Measurements from ENCODE around the gene ATG10.
"Not testable (repeated sequence)": the region's sequence is repeated elsewhere in the genome, so short reads cannot be mapped to it uniquely, and the experiment has no call there.

The ATG10 gene

DNA sequence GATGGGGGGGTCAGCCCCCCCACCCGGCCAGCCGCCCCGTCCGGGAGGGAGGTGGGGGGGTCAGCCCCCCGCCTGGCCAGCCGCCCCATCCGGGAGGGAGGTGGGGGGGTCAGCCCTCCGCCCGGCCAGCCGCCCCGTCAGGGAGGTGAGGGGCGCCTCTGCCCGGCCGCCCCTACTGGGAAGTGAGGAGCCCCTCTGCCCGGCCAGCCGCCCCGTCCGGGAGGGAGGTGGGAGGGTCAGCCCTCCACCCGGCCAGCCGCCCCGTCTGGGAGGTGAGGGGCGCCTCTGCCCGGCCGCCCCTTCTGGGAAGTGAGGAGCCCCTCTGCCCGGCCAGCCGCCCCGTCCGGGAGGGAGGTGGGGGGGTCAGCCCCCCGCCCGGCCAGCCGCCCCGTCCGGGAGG lies 168.0 kb downstream of the ATG10 start:
- not testable (repeated sequence) for DNase-seq

DNA sequence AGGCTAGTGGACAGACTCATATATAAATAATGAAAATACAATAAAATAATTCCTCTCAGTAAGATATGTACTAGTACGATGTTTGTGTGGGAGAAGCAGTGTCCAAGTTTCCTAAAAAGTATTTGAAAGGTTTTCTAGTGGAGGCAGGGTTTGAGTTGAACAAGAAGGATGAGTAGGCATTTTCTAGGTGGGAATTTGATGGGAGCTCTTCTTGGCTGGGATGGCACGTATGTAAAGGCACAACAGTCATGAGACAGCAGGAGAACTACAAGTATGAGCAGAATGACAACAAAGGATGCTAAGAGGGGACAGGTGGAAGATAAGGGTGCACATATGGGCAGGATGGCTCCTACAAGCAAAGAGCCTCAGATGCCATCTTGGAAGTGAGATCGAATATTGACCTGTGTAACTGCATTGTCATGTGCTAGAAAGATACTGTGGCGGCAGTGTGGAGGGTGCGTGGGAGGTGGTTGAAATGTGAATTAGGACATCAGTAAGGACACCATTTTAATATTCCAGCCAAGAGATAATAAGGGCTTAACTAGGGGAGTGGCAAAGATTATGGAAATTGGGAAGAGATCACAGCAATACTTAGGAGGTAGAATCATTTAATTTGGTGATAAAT lies 170.5 kb downstream of the ATG10 start:
- DNase-seq = no peak

DNA sequence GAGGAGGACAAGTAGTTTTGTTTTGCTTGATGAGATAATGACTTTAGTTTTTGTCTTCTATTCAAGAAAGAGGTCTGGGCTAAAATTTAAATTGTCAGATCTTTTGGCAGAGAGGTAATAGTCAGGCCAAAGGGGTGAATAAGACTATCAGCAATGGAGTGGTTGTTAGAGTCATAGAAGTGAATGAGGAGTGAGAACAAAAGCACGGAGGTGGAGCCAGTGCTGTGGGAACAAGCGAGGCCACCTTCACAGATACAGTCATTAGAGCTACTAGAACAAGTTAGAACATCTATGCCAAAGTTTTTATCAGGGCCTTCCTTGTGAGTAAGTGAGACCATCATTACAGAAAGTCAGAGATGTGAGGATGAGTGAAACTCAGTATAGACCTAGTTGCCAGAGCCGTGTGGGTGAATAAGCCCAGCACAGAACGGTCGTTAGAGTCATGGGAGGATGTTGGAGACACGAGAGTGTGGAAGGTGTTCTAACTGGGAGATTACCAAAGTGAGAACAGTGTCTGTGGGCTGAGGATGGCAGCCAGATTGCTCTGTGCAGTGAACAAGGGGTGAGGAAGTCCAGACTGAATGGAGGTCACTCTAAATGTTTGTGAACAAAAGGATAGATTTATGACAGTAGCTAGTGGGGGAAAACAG lies 171.2 kb downstream of the ATG10 start:
- DNase-seq = no peak

DNA sequence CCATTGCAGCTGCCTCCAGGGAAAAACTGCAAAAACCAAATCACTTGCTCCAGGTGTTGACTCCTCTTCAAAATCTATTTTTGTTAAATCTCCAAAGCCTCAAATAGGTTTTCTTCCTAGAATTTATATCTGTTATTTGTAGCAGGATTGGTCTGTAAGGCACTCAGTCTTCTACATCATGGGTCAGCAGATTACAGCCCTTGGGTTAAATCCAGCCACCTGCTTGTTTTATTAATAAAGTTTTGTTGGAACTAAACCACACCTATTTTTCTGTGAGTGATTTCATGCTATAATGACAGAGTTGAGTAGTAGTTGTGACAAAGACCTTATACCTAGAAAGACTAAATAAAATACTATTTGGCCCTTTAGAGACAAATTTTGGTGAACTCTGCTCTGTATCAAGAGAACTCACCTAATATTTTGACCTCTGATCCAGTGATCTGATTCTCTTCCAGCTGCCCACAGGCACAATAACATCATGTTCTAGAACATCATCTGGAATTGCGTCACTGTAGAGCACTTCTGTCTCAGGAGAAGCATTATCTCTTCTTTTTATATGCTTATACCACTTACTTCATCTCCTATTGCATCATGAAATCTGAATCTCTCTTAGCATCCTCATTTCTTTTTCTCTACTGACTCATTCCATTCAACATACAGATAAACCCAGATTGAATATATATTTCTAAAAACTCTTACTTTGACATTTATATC lies 176.2 kb downstream of the ATG10 start:
- DNase-seq = no peak

DNA sequence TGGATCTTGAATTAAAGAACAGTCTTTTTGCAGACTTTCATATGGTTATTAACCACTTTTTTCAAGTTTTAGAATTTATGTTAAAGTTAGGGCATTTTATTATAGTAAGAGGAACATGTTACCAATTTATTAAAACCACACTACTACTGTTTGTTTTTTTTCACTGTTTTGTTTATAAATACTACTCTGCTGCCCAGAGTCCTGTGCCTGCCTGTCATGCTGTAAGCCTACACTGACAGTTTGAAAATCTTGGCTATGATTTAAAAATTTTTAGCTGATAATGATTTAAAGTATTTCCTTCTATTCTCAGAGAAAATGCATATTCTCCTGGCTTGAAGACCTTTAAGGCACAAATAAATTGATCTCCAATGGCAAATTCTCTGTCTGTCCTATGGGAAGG lies 177.6 kb downstream of the ATG10 start:
- no peak for DNase-seq

DNA sequence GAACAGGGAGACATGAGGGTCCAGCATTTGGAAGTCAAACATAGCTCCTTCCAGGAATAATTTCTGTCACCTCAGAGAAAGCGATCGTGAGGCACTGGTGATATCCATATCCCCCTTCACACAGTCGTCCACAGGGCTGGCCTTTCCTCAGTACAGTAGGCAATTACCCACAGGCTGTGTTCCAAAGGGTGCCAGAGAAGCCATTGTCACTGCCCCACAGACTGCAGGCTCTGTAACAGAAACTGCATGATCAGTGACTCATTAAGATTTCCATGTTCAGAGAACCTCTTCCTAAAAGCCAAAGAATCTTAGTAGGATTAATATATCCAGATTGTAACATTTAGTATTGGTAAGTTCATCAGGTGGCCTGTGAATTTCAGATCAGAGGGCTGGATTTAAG lies 178.7 kb downstream of the ATG10 start:
- no peak for DNase-seq

DNA sequence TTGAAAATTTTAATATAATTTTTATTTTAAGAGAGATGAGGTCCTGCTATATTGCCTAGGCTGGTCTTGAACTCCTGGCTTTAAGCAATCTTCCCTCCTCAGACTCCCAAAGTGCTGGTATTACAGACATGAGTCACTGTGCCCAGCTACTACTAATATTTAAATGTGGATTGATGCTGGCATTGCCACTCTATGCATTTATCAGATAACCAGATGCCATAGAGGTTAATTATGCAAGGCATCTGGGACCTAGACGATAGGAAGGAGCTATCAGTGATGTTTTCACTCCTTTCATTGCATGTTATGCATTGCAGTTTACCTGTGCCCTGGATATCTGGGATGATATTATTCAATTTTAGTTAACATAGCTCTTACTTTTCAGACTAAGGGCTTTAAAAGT lies 179.4 kb downstream of the ATG10 start:
- no peak for DNase-seq

DNA sequence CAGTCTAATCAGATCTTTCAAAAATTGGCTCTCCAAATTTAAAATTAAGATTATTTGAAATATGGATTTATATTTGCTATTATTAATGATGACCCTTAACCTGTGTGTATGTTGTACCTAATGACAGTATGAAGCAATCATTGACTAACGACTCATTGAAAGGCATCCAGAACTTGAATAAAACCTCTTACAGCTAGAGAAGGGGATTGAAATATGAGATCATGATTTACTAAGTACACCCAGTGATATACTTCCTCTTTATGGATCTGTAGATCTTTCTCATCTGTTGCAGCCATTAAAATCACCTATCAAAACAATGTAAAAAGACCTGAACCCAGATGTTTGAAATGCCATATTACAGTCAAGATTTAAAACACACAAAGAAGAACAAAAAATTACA lies 179.8 kb downstream of the ATG10 start:
- no peak for DNase-seq

DNA sequence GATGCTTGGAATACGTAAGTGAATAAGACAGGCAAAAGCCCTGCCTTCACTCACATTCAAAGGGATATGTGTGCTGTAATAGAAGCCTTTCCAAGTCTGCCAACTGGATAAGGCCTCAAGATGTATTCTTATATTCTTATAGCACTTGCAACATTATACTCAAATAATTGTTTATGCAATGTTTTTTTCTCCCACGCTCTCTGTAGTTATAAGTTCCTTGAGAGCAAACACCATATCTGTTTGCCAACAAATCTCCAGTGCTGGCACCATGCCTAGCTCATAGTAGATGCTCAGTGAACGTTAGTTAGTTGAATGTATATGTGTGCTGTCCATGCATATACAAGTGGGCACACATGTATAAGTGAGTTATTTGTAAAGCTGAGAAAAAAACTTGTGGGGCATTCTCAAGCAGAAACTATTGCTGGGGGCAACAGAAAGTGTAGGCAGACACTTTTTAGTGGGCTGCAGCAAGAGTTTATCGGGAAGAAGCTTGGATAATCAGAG lies 181.2 kb downstream of the ATG10 start:
- no peak for DNase-seq

DNA sequence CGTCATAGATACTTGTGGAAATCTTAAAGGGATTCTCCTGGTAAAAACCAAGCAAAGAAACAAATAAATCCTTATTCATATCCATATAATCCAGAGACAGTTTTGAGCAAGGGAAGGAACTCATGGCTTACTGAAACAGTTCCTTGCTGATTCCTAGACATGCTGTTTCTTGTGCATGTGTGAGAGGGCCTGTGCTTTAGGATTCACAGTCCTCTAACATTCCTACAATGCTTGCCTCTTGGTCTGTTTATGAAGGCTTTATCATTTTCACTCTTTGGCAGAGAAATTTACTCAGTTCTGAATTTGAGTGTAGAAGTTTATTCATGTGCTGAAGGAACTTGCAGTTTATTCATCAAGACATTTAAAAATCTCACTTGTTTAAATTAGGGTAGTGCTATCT lies 183.0 kb downstream of the ATG10 start:
- DNase-seq = no peak

DNA sequence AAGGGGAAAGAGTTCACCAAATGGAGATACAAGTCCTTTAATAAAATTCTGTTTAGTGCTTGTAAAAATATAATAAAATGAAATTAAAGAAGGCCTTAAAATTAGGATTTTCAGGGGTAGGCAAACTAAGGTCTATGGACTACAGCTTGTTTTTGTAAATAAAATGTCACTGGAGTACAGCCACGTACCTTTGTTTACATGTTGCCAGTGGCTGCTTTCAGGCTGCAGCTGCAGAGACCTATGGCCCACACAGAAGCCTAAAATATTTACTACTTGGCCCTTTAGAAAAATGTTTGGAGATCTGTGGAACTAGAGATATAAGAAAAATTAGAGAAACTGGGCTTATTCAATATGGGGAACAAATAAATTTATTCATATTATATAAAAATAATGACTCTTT lies 183.5 kb downstream of the ATG10 start:
- DNase-seq = no peak

DNA sequence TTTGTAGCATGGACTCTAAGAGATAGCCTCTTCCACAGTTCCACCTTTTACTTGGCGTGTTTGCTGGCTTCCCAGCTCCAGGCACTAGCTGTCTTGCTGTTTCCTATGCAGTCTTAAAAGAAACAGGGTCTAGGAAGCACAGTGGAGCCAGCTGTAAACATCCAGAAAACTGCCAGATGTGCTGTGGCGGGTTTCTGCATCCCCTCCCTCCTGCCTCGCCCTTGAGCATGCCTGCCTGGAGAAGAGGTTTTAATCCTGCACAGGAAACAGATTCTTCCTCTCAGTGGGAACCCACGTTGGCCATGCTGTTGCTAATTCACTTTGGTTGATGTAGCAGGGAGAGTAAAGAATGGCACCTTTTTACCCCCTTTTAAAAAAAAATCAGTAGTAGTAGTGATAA lies 185.1 kb downstream of the ATG10 start:
- no peak for DNase-seq

DNA sequence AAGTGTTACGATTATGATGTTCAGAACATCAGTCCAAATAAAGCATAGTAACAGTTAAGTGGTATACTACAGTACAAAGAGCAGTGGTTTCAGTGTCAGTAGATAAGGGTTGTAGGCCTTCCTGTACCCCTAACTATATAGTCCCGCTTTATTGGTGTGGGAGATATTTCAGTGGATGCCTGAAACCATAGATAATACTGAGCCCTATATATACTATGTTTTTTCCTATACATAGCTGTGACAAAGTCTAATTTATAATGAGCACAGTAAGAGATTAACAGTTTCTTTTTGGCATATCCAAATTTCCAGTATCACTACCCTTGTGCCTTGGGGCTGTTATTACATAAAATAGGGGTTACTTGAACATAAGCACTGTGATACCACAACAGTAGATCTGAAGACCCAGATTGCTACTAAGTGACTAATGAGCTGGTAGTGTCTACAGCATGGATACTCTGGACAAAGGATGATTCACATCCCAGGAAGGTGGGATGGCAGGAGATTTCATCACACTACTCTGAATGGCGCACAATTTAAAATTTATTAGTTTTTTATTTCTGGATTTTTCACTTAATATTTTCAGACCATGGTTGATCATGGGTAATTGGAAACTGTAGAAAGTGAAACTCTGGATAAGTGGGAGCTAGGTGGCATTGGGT lies 187.1 kb downstream of the ATG10 start:
- no peak for DNase-seq

DNA sequence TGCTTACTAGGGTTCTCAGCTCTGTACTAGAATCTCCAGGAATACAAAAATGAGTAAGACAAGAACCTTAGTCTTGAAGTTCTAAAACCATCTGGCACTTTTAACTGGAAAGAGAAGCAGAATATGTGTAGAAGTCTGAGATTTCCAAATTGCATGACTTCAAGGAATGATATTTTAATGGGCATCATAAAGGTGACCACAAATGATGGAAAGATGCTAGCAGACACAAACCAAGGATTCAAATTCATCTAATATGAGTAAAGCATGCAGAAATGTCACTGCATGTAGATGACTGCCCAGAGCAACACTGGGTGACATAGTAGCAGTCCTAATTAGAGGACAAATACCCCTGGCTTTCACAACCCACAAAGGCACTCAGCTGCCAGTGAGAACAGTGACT lies 189.1 kb downstream of the ATG10 start:
- no peak for DNase-seq

DNA sequence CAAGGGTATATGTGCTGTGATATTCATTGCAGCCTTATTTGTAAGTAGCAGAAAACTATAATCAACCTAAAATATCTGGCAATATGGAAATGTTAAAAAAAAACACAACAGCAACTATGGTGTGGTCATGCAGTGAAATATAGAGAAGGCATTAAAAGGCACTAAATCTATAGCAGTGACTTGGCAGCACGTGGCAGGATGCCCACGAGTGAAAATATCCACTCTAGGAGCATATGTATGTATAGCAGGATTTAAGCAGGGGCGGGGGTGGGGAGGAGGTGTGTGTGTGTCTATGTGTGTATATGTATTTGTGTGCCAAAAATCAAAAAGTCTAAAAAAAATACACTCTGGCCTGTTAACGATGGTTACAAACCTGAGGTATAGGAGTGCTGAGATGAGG lies 190.8 kb downstream of the ATG10 start:
- DNase-seq = no peak

DNA sequence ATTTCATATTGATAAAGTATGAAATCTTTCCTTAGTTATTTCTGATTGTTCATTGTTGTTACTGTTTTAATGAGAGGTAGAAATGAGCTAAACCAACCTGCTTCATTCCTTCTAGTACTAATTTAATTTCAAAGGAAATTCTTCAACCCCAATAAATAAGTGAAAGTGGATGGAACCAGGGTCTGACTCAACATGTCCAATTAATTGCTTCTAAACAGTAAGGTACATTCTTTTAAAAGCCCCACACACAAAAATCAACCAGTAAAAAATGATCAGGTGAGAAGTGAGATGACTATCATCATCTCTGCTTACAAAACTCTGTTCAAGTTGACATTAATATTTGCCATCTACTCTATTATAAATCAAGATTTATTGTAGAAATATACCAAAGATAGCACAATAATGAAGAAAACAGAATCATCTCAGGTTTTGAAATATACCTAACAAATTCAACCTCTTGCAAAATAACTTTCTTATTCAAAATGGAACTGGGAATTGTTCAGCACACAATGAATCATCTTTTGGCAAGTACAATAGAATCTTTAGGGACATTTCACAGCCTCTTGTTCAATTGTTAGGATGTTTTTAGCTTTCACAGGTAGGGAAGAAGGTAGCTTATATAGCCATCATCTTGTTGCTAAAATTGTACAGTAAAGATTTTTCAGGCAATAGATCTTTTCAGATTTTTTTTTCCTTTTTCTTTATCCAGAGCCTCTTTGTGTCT lies 191.8 kb downstream of the ATG10 start:
- no peak for DNase-seq

DNA sequence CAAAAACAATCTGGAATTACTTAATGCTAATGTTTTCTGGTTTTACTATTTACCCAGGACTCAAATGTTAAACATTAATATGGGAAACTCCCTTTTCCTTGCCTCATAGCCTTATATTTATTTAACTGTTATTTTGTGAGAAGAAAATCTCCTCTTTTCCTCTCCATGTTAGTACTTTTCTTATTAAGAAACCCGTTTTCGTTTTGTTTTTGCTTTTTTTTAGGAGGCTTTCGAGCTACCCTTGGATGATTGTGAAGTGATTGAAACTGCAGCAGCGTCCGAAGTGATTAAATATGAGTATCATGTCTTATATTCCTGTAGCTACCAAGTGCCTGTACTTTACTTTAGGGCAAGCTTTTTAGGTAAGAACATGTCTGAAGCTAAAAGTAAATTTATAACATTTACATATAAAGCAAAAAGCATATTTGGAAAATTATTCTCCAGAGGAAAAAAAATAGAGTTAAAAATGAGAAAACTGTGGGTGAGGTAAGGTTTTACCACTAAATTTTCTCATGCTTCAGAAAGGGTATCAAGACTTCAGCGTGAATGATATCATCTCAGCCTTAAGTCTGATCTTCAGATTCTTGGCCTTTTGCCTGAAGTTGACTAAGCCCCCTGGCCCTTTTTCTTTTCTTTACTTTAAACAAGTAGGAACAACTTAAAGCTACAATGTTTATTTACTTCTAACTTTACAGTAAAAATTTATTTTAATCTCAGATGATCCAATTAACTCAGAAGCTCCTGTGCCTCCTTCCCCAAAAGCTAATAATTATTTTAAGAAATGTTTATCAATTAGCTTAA lies 192.6 kb downstream of the ATG10 start:
- no peak for DNase-seq

DNA sequence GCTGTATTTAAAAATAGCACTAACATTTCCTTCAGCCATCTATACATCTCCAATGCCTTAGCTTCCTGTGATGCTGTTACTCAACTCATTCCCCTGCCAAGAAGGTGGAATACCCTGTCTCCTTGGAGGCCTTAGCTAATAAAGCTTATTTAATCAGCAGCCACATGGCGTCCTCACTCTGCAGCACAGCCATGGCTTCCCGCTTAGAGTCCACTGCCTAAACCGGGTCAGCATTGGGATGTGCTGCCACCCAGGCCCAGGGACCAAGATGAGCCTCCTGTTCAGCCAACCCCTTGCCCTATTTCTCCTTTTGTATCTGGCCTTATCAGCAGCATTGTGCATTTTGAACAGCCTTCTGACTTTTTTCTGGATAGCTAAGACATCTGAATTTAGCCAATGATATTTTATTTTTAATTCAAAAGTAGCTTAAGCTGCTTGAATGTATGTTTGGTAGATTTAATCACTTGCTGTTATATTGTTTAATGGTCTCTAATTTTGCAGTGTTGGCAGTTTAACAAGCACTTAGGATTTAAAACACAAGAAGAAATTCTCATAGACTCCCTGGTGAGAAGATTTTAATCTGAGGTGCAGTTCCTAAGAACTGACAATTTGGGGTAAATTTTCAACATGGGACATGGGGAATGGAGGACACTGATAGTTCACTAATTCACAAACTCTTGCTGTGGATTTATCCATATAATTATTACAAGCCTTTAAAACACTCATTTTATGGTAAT lies 193.3 kb downstream of the ATG10 start:
- no peak for DNase-seq

DNA sequence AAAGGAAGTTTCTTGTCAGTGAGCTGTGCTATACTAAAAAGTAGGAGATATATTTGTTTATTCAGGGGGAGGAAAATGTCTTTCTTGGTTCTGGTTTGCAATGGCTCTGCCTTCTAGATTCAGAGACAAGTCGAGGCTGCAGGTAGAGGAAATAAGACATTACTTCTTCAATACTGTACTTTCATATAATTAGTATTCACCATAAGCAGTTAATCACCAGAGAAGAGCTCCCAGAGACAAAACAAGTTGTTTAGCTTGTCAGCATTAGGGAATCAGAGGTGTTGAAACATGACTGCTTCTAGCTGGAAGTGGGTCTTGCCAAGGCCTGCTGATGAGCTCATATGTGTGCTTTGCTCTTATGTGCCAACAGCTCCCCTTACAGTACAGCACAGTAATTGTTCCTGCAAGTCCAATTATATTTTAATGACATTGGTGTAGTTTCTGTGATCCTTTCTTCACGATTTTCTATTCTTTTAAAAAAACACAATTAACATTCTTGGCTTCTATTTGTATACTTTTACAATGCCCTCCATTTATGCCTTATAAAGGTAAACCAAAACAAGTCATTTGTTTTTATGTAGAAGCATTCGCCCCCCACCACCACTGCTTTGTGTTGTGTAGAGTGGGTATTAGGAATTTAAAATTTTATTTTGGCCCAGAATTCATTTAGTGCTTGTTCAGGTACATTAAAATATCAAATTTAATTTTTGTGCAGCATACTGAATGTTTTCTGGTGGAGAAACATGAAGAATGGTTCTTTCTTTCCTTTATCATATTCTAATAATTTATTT lies 194.1 kb downstream of the ATG10 start:
- DNase-seq = no peak

DNA sequence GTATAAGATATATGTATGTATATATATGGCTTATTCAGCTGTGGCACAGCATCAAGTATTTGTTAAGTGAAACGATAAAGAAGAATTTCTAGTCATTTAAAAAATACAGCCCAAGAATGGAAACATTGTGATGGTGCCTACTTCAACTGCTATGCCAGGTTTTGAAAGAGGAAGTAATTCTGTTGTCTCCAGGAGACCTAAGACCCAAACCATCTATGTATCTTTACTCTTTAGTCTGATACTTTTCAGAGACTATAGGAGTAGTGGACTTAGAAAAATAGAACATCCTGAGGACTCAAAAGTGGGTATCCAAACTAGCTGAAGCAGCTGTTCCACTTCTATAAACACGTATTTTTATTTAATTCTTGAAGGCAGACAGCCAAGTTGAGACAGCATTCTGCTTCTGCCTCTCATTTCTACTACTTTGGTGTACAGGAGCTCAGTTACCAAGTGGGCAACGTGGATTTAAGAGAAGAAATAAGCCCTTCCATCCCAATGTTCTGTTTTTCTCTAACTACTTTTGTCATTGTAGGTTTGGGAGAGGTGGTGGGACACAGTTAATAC lies 195.6 kb downstream of the ATG10 start:
- DNase-seq = no peak

Measured in stimulated activated CD8-positive, alpha-beta memory T cell treated with anti-CD3 and anti-CD28 coated beads, Interleukin-4, amount 100 ng/mL, for 48 hours (primary cell).